Measurements from ENCODE around the gene TNS1.

The TNS1 gene

GRCh38 chr2:218015586-218016521 is 13.1 kb upstream of the TNS1 start:
- no peak for DNase-seq

- DNase-seq: no peak
These were observed 12.2 kb upstream of the TNS1 start for GRCh38 chr2:218014706-218015585.

GRCh38 chr2:218013289-218013688 is 10.5 kb upstream of the TNS1 start:
- no peak for DNase-seq

- no peak for DNase-seq
These were observed 9.5 kb upstream of the TNS1 start for GRCh38 chr2:218012284-218012683.

GRCh38 chr2:218011653-218012040 is 8.9 kb upstream of the TNS1 start:
- DNase-seq: no peak

GRCh38 chr2:218010984-218011652 is 8.3 kb upstream of the TNS1 start:
- no peak for DNase-seq

GRCh38 chr2:218010140-218010983 is 7.6 kb upstream of the TNS1 start:
- peak; percentile 30 for DNase-seq

- DNase-seq: no peak
These were observed 7.0 kb upstream of the TNS1 start for GRCh38 chr2:218009765-218010139.

- DNase-seq: no peak
These were observed 6.4 kb upstream of the TNS1 start for GRCh38 chr2:218009231-218009630.

GRCh38 chr2:218008060-218009040 is 5.6 kb upstream of the TNS1 start:
- no peak for DNase-seq

GRCh38 chr2:218006741-218007140 is 3.9 kb upstream of the TNS1 start:
- DNase-seq: no peak

GRCh38 chr2:218005486-218005885 is 2.7 kb upstream of the TNS1 start:
- no peak for DNase-seq

GRCh38 chr2:218005028-218005427 is 2.2 kb upstream of the TNS1 start:
- DNase-seq: no peak

- DNase-seq: no peak
These were observed 1.2 kb upstream of the TNS1 start for GRCh38 chr2:218003981-218004419.

- DNase-seq: no peak
These were observed 618 bp upstream of the TNS1 start for GRCh38 chr2:218003281-218003944.

- no peak for DNase-seq
These were observed 501 bp downstream of the TNS1 start for GRCh38 chr2:218002143-218002844.

GRCh38 chr2:218001629-218002028 is 1.2 kb downstream of the TNS1 start:
- no peak for DNase-seq

- DNase-seq: no peak
These were observed 2.7 kb downstream of the TNS1 start for GRCh38 chr2:218000136-218000535.

- DNase-seq: no peak
These were observed 3.2 kb downstream of the TNS1 start for GRCh38 chr2:217999595-217999959.

Measured in hematopoietic multipotent progenitor cell treated with erythropoietin and hydrocortisone succinate and interleukin-3 and kit ligand, for 6 days (in vitro differentiated cells).